GM21717 (cell line): ENCODE results near the gene ISCU.
"Not testable (repeated sequence)": the region's sequence is repeated elsewhere in the genome, so short reads cannot be mapped to it uniquely, and the experiment has no call there.

Experiments used
- ATAC-seq: cut with Tn5 transposase; IDR thresholded peaks from one replicate; pipeline ENCODE4 v1.9.1; 2021; ENCODE audit warnings: mild to moderate bottlenecking, moderate library complexity; ENCODE audit not compliant: unreplicated experiment

The ISCU gene

GRCh38 chr12:108568338-108569154 lies 6.2 kb downstream of the ISCU start:
- peak; percentile 57 for ATAC-seq

GRCh38 chr12:108570743-108571608 lies 8.6 kb downstream of the ISCU start:
- ATAC-seq: no peak

- ATAC-seq: no peak
Measured at GRCh38 chr12:108571609-108572165, 9.3 kb downstream of the ISCU start.

DNA sequence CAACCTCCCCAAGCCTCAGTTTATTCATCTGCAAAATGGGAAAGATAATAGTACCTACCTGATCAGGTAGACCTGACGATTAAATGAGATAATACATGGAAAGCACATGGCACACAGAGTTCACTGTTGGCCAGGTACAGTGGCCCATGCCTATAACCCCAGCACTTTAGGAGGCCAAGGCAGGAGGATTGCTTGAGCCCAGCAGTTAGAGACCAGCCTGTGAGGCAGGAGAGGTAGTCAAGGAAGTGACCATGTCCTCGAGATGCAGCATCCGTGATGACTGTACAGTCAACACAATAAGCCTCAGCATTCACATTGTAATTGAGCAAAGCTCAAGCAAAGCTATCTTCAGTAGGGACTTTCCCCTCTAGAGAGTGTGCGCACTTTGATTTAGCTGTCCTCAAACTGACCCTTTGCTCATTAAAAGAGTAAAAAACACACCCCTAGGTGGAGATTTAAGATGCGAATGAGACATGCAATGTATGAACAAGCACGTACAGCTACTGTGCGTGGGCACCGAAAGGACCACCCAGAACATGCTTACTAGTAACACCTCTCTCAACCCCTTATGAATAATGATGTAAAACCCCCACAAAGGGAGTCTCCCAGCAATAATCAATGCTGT lies 9.9 kb downstream of the ISCU start:
- ATAC-seq: peak; percentile 23

GRCh38 chr12:108573317-108573716 lies 10.9 kb downstream of the ISCU start:
- ATAC-seq: peak; percentile 27

GRCh38 chr12:108574276-108574675 lies 11.9 kb downstream of the ISCU start:
- ATAC-seq: not testable (repeated sequence)

DNA sequence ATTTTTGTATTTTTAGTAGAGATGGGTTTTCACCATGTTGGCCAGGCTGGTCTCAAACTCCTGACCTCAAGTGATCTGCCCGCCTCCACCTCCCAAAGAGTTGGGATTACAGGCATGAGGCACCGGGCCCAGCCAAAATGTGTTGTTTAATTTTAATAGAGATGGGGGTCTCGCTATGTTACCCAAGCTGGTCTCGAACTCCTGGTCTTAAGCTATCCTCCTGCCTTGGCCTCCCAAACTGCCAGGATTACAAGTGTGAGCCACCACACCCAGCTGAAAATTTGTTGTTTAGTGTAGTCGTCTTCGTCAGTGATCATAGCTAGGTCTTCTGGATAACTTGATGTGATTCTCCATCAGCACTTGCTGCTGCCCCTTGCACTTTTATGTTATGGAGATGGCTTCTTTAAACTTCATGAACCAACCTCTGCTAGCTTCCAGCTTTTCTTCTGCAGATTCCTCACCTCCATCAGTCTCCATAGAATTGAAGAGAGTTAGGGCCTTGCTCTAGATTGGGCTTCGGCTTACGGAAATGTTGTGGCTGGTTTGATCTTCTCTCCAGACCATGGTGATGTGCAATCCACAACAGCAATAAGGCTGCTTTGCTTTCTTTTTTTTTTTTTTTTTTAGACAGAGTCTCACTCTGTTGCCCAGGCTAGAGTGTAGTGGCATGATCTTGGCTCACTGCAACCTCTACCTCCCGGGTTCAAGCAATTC lies 13.0 kb downstream of the ISCU start:
- ATAC-seq: no peak

- ATAC-seq: no peak
Measured at GRCh38 chr12:108576660-108577234, 14.4 kb downstream of the ISCU start.

- ATAC-seq: no peak
Measured at GRCh38 chr12:108577458-108577857, 15.1 kb downstream of the ISCU start.

DNA sequence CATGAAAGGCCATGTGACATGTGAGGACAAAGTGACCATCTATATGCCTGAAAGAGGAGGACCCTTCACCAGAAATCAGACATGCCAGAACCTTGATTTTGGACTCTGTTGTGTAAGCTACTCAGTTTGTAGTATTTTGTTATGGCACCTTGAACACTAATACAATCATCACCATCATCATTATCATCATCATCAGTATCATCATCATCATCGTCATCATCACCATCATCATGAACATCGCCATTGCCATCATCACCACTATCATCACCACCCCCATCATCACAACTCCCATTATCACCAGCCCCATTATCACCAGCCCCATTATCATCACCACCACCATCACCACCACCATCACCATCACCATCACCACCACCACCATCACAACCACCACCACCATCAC lies 15.9 kb downstream of the ISCU start:
- ATAC-seq: no peak

DNA sequence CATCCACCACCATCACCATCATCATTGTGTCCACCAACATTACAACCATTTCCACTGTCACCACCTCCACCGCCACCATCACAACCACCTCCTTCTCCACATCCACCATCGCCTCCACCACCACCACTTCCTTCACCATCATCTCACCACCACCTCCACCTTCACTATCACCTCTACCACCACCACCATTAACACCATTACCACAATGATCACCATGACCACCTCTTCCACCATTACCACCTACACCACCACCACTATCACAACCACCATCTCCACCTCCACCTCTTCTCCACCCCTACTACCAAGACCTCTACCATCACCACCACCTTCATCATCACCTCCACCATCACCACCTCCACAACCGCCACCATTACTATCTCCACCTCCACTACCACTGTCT lies 16.4 kb downstream of the ISCU start:
- no peak for ATAC-seq

DNA sequence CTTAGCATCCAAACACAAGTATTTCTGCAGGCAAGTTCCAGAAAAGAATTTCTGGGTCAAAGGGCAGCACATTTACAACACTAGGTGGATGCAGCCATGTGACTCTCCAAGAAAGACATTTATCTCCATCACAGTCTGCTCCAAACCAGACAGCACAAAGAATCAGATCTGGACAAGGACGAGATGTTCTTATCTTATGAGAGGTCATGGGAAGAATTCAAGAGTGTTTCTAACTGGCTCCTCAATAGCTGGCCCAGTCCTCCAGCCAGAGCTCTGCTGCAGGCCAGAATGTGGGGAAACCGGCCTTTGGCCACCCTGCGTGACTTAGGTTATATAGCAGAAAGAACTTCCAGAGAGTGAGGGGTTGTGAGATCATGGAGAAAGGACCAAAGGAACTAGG lies 18.1 kb downstream of the ISCU start:
- no peak for ATAC-seq

DNA sequence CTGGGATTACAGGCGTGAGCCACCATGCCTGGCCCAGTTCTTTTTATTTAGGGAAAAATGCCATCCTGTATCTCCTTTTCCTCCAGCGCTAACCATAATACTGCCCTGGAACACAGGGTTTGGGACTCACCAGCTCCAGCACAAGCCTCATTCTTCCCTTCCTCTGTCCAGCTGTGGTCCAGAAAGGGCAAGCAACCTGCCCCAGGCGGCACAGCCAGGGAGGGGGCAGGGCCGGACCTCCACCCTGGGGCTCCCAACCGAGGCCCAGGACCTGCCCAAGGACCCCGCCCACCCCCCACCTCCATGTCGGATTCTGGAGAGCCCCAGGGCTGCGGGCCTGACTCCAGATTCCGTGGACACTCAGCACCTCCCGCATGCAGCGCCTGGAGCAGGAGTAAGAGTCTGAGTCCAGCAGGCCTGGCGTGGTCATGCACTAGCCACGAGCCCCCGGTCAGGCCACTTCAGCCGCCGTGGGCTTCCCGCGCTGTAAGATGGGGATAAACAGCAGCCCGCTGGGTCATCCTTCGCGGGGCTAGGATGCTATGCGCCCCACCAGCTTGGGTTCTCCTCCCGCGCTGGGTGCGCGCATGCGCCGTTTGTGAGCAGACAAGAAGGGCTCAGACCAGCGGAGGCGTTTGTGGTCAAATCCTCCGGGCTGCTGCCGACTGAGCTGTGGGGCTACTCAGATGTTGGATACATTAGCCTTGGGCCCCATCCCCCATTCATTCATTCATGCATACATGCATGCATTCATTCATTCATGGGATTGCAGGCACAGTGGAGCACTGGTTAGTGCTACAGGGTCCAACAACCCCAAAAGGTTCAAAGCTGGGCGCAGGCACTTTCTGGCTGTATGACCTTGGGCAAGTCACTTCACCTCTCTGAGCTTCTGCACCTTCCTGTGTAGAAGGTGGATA lies 19.2 kb downstream of the ISCU start:
- no peak for ATAC-seq

DNA sequence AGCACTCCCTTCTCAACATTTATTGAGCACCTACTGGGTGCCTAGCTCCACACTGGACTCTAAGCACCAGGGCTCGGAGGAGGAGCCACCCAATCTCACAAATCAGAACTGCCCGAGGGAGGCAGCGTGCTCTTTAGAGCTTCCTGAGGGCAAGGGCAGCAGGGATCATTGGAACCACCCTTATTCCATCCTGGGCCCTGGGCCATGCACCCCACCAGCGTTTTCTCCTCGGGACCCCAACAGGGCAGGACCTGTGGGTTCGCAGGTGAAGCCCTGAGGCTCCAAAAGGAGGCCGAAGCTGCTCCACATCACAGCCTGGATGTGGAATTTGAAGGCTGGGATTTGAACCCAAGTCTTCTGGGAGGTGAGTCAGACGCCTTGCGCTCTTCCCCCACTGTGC lies 20.1 kb downstream of the ISCU start:
- ATAC-seq: no peak

- ATAC-seq: no peak
Measured at GRCh38 chr12:108582978-108583770, 20.8 kb downstream of the ISCU start.

DNA sequence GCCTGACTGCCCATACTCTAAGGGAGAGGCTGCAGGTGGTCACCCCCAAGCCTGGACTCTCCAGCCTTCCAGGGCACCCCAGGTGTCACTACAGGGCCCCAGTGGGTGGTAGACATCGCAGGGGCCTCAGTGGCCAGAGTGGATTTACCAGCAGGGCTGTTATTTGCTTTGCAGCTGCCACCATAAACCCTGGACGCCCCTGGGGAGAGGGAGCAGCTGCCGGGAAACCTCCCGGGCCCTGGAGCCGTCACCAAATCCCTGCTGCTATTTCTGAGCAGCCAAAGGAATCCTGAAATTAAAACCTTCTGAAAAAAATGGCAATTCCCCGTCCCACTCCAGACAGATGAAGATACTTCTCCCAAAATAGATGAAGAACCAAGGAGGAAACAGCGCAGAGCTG lies 21.6 kb downstream of the ISCU start:
- ATAC-seq: no peak

DNA sequence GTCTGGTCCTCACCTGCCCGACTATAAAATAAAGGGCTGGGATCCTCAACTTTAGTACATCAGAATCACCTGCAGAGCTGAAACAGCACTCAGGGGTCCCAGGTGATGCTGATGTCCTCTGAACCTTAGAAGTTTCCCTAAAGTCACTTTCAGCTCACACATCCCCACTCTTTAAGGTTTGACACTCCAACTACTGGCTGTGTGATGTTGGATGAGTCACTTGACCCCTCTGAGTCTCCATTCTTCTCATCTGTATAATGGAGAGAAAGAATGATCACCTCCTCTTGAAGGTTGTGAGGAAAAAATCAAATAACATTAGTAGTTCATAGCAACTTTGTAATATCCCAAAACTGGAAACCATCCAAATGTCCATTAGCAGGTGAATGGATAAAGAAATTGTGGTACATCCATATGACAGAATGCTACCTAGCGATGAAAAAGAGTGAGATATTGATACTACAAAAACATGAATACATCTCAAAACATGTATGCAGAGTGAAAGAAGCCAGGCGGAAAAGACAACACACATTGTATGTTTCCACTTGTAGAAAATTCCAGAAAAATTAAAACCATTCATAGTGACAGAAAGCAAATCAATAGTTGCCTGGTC lies 22.2 kb downstream of the ISCU start:
- ATAC-seq: no peak

GRCh38 chr12:108585864-108586263 lies 23.5 kb downstream of the ISCU start:
- no peak for ATAC-seq
